Heart left ventricle (tissue), 13 donors: Measurements from ENCODE around the gene PSMD13.

Experiments
- POLR2A ChIP-seq, 2 donors: fragments of 450-650 bp; IDR thresholded peaks; one replicate each; pipeline ENCODE4 v1.6.1; 2017; ENCODE audit warnings: antibody characterized with exemption in 2 of 2, mild to moderate bottlenecking in 2 of 2, moderate library complexity in 2 of 2
- TF ChIP-seq, protein P1 (sequence below), 12 donors: fragments of 200-600 bp; sonication (generic) in 4 of 12; IDR thresholded peaks; one replicate each; pipeline versions ENCODE4 v1.5.0 to v1.8.0; 2018 to 2022; ENCODE audit warnings: antibody characterized with exemption in 12 of 12, mild to moderate bottlenecking in 5 of 12
- donor health status: ischemic (EF 13 %, LVEDD 7.1; RV severe dilation, severe dysfunction).
- donor health status: DM: no; HTN: yes; CAD: no.
- donor health status: DM: no; HTN: no; CAD: no.
- donor health status: ischemic (EF 25% LVEDD 6.9; RV normal size, moderate dysfunction).
- donor health status: ischemic (EF 25% LVEDD 5.7; RV mildly dilated, moderate dysfunction).
- donor health status: ischemic (EF 35%, LVEDD 5.7; RV mildly dilated, moderate dysfunction).
- donor health status: nonischemic (EF 11% LVEDD 7.7; RV severe dilation, severe dysfunction).
- donor health status: DM: yes; HTN: yes; CAD: no.
- donor health status: PGD.
- donor health status: ischemic (EF 29% LVEDD 5.4; RV normal size, mild dysfunction).
- donor health status: nonischemic (EF 23%, LVEDD 6.1; RV moderate dilation, normal function).

GRCh38 chr11:294780-295179 is 58.0 kb downstream of the PSMD13 start:
- TF ChIP-seq, protein P1, sequence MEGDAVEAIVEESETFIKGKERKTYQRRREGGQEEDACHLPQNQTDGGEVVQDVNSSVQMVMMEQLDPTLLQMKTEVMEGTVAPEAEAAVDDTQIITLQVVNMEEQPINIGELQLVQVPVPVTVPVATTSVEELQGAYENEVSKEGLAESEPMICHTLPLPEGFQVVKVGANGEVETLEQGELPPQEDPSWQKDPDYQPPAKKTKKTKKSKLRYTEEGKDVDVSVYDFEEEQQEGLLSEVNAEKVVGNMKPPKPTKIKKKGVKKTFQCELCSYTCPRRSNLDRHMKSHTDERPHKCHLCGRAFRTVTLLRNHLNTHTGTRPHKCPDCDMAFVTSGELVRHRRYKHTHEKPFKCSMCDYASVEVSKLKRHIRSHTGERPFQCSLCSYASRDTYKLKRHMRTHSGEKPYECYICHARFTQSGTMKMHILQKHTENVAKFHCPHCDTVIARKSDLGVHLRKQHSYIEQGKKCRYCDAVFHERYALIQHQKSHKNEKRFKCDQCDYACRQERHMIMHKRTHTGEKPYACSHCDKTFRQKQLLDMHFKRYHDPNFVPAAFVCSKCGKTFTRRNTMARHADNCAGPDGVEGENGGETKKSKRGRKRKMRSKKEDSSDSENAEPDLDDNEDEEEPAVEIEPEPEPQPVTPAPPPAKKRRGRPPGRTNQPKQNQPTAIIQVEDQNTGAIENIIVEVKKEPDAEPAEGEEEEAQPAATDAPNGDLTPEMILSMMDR (IDR thresholded peaks at IDR 0.05): no peak
- TF ChIP-seq POLR2A (IDR thresholded peaks at IDR 0.05): no peak
